A172 (cell line): ENCODE measurements around the gene ZNF423. TPM values are rescaled to one million over a fixed set of nuclear protein-coding genes. Genes with fewer than 3 reads are reported as not detected.
"Not testable (repeated sequence)": the region's sequence is repeated elsewhere in the genome, so short reads cannot be mapped to it uniquely, and the experiment has no call there.

Experiments
- DNase-seq: peaks from one replicate; pipeline ENCODE4 v3.0.0-alpha.2; 2015; ENCODE audit warnings: low spot score
- total RNA-seq: library from RNA; depleted of rRNA; stranded (reverse); fragments of >200 nt; shearing (Covaris generic); gene quantifications from 2 replicates; pipeline ENCODE4 v1.2.3, GENCODE V29; 2014; rRNA removed

The ZNF423 gene
- not detected in 2 replicates for total RNA-seq

DNA sequence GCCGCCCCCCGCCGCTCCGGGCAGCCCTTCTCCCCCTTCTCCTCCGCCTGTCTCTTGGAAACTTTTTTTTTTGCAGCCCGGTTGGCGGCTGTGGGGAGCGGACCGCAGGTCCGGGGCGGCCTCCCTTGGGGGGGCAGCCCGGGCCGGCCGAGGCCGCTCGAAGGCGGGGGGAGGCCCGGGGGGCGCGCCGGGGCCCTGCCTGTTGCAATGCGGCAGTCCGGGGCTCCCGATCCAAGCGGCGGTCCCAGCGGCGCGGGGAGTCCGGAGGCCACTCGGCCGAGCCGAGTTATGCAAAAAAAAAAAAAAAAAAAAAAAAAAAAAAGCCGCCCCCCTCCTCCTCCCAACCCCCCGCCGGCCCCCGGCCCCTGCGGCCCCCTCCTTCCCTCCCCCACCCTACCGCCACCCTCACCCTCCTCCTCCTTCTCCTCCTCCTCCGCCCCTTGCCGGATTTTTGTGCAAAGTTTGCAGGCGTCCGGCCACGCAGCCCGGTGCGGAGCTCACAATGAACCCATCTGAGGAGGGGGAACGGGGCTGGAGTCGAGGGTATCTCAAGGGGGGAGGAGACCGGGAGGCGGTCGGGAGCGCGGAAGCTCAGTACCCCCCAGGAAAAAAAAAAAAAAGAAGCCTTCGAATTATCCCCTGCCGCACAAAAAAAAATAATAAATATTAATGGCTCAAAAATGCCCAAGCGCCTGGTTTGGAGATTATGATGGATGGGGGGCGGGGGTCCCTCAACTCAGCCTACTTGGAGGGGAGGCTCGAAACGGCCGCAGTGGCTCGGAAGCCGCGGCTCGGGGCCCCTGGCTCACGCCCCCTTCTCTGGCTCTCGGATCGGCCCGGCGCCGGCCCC is at the start of gene ZNF423:
Gene ZNF423 (minus strand): TSS at position 291 of the 850 bp plus-strand sequence. CDS start 338 bp downstream, outside the sequence.
- DNase-seq: no peak

GRCh38 chr16:49904348-49905062 is 48.6 kb upstream of the ZNF423 start:
- DNase-seq: no peak

- no peak for DNase-seq
Measured at GRCh38 chr16:49902908-49903307, 47.0 kb upstream of the ZNF423 start.

DNA sequence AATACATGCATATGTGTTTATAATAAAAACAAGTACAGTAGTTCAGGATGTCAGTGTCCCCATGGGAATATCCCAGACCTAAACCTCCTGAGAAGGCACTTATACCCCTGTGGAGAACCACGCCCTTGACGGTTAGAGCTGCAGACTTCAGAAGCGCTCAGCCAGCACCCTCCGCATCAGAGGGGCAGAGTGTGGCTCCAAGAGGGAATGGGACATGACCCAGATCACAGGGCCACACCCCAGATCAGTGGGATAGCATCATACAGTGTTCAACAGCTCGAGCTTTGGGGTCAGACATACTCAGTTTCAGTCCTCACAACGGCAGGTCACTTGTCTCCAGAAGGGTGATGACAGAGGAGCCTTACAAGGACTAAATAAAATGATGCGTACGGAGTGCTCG is 45.8 kb upstream of the ZNF423 start:
- no peak for DNase-seq

DNA sequence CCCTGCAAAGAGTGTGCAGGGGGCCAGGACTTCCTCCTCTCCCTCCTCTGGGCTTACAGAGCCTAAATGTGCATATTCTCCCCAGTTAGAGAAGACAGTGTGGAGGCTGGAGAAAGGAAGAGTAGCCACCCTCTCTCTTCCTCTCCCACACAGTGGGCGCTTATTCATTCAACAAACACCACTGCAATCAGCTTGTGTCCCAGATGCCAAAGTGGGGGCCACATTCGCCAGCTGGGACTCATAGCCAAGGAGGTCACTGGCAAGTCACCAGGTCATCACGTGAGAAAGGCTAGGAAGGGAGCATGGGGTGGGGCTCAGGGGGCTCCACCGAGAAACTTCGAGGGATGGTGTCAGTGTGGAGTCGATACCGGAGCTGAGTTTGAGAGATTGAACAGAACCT is 45.0 kb upstream of the ZNF423 start:
- no peak for DNase-seq

GRCh38 chr16:49899991-49900695 is 44.2 kb upstream of the ZNF423 start:
- no peak for DNase-seq

DNA sequence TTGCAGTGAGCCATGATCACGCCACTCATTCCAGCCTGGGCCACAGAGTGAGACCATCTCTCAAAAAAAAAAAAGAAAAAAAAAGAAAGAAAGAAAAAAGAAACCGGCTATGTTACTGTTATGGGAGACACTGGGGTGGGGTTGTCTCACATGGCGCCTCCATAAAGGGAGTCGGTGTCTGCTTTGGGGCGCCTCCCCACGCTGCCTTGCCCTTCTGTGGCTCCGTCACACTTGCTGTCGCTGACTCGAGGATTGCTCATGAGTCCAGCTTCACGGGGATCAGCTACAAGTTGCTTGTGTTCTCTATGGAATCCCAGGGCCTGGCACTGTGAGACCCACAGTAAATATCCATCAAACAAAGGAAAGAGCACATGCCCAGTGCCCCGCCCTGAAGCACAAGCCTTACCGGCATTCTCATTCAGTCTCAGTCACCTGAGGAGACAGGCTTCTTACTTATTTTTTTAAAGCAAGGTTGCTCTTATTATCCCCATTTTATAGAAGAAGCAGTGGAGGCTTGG is 40.6 kb upstream of the ZNF423 start:
- DNase-seq: no peak

GRCh38 chr16:49890876-49891275 is 35.0 kb upstream of the ZNF423 start:
- no peak for DNase-seq

- no peak for DNase-seq
Measured at GRCh38 chr16:49889725-49890397, 33.9 kb upstream of the ZNF423 start.

GRCh38 chr16:49886554-49887094 is 30.7 kb upstream of the ZNF423 start:
- DNase-seq: no peak

DNA sequence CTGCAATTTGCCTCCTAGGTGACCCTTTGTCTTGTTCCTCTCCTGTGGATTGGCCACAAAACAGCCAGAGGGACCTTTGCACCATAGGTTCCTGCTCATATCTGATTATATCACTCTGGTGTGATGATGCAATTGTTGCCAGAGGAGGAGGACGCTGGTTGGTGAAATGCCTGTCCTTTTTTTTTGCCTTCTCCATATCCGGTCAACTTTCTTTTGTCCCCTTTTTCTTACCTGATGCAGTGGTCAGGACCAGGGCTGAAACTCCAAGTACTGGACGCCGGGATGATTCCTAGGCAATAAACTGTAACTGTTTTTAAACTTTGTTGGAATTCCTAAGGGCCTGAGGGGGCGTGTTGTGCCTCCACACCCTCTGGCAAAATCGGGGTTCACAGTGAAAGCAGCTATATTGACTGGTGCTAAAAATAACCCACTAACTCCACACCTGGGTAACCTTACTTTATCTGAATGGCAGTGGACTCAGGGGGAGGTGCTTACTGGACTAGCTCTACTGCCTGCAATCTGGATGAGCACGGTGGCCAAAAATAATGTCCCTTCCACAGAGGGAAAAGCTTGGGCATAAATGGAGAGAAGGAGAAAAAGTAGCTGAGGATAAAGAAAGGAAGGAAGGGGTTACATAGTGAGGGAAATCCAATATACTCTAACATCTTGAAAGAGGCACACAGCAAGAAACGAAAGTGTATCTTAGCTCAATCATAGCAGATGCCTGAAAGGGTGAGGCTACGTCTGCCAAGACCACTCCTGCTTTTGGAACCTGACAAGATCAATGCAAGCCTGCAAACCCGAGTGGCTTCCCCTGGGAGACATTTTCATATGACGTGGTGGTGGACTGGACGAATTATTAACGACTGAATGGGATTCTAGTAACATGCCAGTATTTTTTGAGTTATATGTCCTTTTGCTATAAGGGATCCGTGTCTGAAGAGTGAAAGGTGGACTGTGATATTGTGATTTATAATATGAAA is 28.4 kb upstream of the ZNF423 start:
- DNase-seq: no peak

- no peak for DNase-seq
Measured at GRCh38 chr16:49883076-49884014, 27.4 kb upstream of the ZNF423 start.

GRCh38 chr16:49881890-49882289 is 26.0 kb upstream of the ZNF423 start:
- no peak for DNase-seq

GRCh38 chr16:49878540-49878939 is 22.6 kb upstream of the ZNF423 start:
- not testable (repeated sequence) for DNase-seq

DNA sequence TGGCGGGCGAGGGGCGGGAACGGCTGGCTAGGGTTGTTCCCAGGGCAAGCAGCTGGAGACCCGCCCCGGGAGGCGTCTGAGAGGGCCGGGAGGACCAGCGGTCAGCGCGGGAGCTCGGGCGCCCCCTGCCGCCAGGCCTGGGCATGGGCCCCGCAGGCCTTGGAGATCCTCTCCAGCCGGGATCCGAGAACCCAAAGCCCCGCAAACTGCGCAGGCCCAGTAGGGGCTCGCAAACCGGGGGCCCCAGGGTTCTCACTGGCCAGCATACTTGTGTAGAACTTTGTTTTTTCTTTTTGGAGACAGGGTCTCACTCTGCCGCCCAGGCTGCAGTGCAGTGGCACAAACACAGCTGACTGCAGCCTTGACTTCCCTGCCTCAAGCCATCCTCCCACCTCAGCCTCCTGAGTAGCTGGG is 20.8 kb upstream of the ZNF423 start:
- DNase-seq: no peak

DNA sequence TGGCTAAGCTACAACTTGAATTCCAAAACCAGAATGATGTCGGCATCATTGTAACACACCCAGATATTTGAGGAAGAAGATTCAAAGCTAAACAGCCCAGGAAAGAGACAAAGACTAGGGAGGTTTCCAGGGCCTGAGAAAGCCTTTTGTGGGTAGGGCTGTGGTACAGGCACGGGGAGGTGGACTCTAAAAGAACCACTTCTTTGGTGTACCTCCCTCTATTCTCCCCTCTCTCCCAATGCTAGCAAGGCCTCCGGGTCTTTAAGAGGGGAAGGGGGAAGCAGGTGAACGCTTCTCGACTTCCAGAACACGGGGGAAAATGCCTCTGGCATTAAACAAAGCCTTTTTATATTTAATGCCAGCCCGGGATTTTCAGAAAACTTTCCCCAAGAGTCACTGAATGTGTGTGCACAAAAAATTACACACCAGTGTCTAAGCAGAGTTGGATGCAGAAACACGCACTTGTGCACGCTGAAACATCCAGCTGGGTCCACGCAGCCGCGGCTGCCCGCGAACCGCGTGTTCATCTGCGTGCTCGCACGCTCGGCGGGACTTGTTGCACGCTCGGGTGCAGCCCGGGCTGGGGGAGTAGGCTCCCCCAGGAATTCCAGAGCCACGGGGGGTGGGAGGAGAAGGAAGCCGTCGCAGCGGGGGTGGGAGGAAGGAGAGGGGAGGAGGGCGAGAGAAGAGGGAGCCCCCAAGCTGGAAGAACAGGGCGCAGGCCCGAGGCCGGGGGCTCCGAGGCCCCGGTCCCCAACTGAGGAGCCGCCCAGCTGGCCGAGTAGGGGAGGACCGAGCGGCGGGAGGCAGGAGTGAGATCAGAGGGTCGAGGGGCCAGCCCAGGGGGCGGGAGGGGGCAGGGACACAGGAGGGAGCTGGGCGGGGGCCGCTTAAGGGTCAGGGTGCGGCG is 20.1 kb upstream of the ZNF423 start:
- no peak for DNase-seq

GRCh38 chr16:49874613-49875237 is 18.8 kb upstream of the ZNF423 start:
- no peak for DNase-seq
